T1000 (cell line): ENCODE results near the gene PBX1.
"Not testable (repeated sequence)": the region's sequence is repeated elsewhere in the genome, so short reads cannot be mapped to it uniquely, and the experiment has no call there.

Experiments used
- DNase-seq: peaks from one replicate; lab custom pipeline; 2025; ENCODE audit warnings: mixed read lengths; lab: John Stamatoyannopoulos, UW

PBX1 gene

GRCh38 chr1:164589961-164590507, 31.1 kb downstream of the PBX1 start:
- DNase-seq = no peak

- no peak for DNase-seq
Observed at GRCh38 chr1:164590592-164590991, 31.6 kb downstream of the PBX1 start.

GRCh38 chr1:164591858-164592257, 32.9 kb downstream of the PBX1 start:
- DNase-seq = no peak

- no peak for DNase-seq
Observed at GRCh38 chr1:164592634-164593033, 33.6 kb downstream of the PBX1 start.

- no peak for DNase-seq
Observed at GRCh38 chr1:164595212-164595611, 36.2 kb downstream of the PBX1 start.

DNA sequence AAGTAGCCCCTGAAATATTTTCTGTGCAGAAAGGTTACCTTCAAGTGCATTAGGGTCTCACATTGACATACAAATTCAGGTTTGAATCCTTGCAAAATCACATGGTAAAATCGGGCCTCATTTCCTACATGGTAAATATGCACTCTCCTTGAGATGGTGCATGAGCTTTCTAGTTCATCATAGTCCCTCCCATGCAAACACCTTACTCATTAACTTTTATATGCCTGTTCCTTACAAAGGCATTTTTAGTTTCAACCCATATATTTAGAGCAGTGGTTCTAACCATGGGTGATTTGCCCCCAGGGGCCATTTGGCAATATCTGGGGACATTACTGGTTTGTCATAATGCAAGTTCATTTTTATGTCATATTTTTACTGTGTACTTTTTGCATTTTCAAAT, 37.2 kb downstream of the PBX1 start:
- no peak for DNase-seq

- no peak for DNase-seq
Observed at GRCh38 chr1:164598719-164599118, 39.7 kb downstream of the PBX1 start.

GRCh38 chr1:164599272-164599671, 40.3 kb downstream of the PBX1 start:
- no peak for DNase-seq

GRCh38 chr1:164601399-164602100, 42.6 kb downstream of the PBX1 start:
- DNase-seq = no peak

DNA sequence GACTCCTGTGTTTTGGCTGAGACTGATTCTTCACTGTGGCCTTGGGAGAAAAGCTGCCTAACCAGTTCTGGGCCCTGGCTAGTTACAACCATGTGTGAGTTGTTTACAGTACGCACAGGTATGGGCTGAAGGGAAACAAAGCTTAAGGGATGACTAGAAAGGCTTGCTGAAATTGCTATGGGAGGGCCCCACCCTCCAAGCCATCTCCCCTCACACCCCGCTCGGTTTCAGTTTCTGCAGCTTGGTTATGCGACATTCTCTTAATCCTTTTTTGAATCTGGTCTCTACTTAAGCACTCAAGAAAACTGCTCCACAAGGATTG, 43.1 kb downstream of the PBX1 start:
- no peak for DNase-seq

DNA sequence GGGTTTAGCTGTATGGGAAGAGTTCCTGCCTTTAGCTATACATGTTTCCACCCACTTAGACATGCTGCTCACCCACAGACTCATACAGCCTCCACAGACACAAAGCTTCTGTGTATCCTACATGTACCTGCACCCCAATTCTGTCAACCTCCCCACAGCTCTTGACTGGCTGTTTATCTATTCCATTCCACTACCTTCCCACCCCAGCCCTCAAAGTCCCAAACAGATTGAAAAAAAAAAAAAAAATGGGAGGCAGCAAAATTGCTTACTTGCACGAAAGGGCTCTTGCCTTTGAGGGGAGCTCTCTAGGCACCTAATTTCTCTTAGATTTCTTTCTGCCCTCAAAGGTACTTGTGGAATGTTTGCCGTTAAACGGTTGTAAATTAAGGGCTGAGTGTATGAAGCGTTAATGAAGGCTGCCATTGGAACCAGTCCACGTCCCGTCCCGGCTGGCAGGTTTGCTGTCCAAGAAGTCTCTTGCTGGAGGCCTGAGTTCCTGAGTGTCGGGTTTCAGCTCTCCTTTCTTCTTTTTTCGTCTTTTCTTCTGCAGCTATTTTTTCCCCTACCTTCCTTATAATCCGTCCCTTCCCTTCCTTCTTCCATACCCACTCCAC, 43.6 kb downstream of the PBX1 start:
- no peak for DNase-seq

DNA sequence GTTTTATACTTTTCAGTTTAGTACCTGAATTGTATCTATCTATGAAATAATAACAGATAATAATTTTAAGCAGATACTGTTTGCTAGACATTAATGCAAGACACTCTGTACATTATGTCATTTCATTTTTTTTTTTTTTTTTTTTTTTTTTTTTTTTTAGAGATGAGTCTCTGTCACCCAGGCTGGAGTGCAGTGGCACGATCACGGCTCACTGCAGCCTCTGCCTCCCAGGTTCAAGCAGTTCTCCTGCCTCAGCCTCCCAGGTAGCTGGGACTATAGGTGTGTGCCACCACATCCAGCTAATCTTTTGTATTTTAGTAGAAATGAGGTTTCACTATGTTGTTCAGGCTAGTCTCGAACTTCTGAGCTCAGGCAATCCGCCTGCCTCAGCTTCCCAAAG, 44.8 kb downstream of the PBX1 start:
- not testable (repeated sequence) for DNase-seq

- DNase-seq = no peak
Observed at GRCh38 chr1:164604541-164604940, 45.6 kb downstream of the PBX1 start.

DNA sequence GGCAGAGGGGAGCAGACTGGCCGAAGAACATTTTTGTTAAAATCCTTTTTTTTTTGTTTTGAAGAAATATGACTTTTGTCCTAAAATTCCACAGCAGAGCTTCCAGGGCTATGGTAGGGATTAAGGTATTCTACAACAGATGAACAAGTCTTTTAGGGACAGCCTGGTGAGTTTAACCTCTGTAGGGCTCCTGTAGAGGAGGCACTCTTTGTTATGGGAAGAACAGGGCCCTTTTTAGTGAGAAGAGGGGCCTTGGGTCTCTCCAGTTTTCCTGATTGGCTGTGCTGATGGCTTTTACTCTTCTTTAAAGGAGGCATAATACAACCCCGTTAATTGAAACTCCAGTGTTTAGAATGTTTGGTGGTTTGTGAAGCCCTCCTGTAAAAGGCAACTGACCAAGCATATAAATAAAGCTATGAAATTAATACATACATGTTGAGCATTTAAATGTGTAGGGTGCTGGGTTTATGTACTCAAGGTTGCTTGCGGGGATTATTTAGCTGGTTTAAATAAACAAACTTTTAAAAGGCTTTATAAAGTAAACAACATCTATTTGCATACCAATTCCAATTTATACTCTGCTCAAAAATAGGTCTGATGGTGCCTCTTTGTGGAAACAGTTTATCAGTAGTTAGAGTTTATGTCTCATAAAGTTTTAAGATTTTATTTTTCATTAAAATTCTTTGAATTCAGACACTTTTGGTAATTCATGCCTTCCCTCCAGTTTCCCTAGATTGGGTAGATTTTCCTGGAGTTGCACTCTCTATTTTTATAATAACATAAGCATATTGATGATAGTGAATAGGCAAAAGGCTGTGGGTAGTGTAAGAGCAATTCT, 46.5 kb downstream of the PBX1 start:
- no peak for DNase-seq

DNA sequence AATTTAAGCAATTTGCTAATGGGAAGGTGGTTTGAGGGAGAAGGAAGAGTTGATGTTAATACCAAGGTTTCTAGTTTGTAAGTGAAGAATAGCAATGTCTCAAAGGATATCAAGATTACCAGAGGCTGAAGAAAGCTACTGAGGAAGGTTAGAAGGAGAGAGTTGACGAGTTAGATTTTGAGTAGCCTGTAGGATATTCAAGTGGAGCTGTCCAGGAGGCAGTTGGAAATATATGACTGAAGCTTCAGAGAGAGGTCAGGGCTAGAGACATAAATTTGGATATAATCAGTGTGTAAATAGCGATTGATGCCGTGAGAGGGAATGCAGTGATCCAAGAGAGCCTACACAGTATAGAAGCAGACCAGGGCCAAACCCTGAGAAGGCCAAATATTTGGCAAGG, 48.4 kb downstream of the PBX1 start:
- DNase-seq = no peak

GRCh38 chr1:164608651-164609057, 49.7 kb downstream of the PBX1 start:
- no peak for DNase-seq

GRCh38 chr1:164609089-164609488, 50.1 kb downstream of the PBX1 start:
- no peak for DNase-seq

DNA sequence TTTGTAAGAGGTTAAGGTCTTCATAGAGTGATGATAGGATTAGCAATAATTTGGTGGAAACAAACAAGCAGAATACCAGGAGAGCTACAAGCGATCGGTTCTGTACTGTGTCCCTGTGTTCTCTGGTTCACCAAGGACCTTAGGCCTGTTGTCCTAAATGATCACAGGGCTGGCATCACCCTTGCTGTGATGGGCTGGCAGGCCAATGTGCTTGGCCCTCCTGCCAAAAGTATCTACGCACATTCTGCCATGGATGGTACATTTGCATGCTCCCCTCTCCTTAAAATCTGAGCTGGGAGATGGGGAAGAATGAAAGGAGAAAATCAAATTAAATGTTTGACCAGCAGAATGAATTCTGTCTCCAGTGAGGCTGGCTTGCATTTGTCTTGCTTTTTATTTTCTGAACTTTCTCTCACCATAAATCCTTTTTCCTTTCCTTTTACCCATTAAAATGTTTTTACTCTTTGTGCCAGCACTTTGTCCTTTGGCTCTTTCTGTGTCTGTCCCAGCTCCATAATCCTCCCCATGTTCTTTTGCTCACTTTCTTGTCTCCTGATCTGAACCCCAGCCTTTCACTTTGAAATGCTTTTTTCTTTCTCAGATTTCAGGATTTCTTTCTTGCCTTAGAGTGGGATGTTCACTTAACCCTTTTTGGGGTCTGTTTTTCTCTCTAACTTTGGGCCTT, 51.7 kb downstream of the PBX1 start:
- DNase-seq = no peak

GRCh38 chr1:164611754-164612642, 53.0 kb downstream of the PBX1 start:
- DNase-seq = peak; percentile 65

- no peak for DNase-seq
Observed at GRCh38 chr1:164613176-164613575, 54.2 kb downstream of the PBX1 start.

- DNase-seq = no peak
Observed at GRCh38 chr1:164614316-164614715, 55.3 kb downstream of the PBX1 start.
